ENCODE results near the gene MRM3.
"Not testable (repeated sequence)": the region's sequence is repeated elsewhere in the genome, so short reads cannot be mapped to it uniquely, and the experiment has no call there.

The MRM3 gene

GRCh38 chr17:795276-795675 is 13.1 kb downstream of the MRM3 start:
- DNase-seq (ENCODE audit: insufficient read length, low spot score) (no peak), FAIRE-seq (no peak)

GRCh38 chr17:795721-796120 is 13.6 kb downstream of the MRM3 start:
- DNase-seq (ENCODE audit: insufficient read length, low spot score) (no peak), FAIRE-seq (no peak)

DNA sequence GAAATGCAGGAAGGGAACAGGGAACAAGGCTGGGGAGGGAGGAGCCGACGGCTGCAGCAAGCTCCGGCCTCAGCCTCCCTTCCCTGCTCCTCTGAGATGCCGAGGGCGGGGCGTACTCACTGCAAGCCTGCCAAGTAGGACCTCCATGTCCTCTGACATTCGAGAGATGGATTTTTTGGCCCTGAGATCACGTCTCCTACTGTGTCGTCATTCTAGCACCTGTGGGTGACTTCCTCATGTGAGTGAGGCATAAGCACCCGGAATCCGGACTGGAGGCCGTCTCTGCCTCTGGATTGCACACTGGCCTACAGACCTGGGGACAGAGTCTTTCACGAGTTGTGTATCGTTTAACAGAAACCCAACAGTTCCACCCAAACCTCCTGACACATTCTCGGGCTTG is 14.5 kb downstream of the MRM3 start:
- no peak for DNase-seq (ENCODE audit: insufficient read length, low spot score)
- FAIRE-seq, result no peak

- DNase-seq (ENCODE audit: insufficient read length, low spot score) (no peak), FAIRE-seq (no peak)
Observed at GRCh38 chr17:797236-797840, 15.2 kb downstream of the MRM3 start.

GRCh38 chr17:798246-798645 is 16.1 kb downstream of the MRM3 start:
- DNase-seq (ENCODE audit: insufficient read length, low spot score), result no peak
- no peak for FAIRE-seq

- DNase-seq (ENCODE audit: insufficient read length, low spot score) (no peak), FAIRE-seq (no peak)
Observed at GRCh38 chr17:799261-799660, 17.1 kb downstream of the MRM3 start.

- FAIRE-seq (no peak), DNase-seq (ENCODE audit: insufficient read length, low spot score) (no peak)
Observed at GRCh38 chr17:800446-801242, 18.5 kb downstream of the MRM3 start.

GRCh38 chr17:801660-802059 is 19.5 kb downstream of the MRM3 start:
- FAIRE-seq, result no peak
- no peak for DNase-seq (ENCODE audit: insufficient read length, low spot score)

GRCh38 chr17:802481-802880 is 20.3 kb downstream of the MRM3 start:
- FAIRE-seq, result no peak
- no peak for DNase-seq (ENCODE audit: insufficient read length, low spot score)

- no peak for DNase-seq (ENCODE audit: insufficient read length, low spot score)
- FAIRE-seq, result no peak
Observed at GRCh38 chr17:802901-803881, 21.0 kb downstream of the MRM3 start.

DNA sequence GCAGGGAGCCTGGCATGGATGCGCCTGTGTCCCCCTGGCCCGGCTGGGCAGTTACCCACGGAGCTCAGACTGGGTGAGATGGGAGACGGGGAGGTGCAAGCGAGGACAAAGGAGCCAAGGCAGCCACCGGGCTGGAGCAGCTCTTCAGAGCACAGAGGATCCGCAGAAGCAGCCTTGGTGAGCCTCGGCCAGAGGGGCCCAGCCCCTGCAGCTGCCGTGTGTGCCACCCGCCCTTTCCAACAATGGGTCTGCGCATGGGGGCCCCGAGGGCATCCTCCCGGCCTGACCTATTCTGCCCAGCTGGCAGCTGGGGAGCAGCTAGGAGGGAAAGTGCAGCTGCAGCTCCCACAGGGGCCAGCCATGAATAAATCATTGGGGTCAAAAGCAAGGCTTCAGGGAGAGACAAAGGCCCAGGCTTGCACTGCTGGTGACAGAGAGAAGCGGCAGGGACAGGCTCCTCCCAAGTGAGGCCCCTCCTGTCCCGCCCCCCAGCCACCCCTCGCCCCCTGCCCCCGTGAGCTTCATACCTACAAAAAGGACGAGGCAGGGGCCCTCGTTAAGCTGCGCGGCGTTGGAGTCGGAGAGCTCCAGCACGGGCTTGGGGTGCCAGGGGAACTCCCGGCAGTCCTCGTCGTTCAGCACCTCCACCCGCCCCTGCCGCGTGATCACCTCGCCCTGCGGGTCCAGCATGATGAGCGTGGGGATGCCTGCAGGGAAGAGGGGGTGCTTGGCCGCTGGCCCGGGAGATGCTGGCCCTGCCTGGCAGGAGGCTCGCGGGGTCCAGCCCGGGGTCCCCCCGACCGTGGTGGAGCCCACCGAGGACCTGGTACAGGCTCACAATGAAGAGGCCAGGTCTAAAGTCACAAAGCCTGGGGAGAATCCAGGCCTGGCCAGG is 22.6 kb downstream of the MRM3 start:
- no peak for FAIRE-seq
- DNase-seq (ENCODE audit: insufficient read length, low spot score), result no peak

- FAIRE-seq; DNase-seq (ENCODE audit: insufficient read length, low spot score): not testable (repeated sequence)
Observed at GRCh38 chr17:805886-806285, 23.7 kb downstream of the MRM3 start.

DNA sequence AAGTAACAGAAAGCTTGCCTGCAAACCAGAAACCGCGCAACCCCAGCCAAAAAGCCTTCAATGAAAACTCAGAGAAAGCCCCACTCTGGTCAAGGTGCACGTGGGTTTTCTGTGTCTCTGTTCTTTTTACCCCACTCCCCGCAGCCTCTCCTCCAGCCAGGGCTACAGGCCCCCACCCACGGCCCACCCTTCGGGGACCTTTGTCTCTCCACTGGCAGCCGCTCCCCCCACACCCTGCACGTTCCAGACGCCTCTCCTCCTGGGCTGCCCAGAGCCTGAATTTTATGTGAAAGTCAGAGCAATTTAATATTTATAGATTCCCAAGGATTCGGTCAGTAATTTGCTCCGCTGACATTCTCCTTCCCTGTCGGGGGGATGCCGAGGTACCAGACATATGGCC is 24.2 kb downstream of the MRM3 start:
- FAIRE-seq (no peak), DNase-seq (ENCODE audit: insufficient read length, low spot score) (no peak)

GRCh38 chr17:806781-807522 is 24.8 kb downstream of the MRM3 start:
- DNase-seq (ENCODE audit: insufficient read length, low spot score), result no peak
- FAIRE-seq, result no peak

DNA sequence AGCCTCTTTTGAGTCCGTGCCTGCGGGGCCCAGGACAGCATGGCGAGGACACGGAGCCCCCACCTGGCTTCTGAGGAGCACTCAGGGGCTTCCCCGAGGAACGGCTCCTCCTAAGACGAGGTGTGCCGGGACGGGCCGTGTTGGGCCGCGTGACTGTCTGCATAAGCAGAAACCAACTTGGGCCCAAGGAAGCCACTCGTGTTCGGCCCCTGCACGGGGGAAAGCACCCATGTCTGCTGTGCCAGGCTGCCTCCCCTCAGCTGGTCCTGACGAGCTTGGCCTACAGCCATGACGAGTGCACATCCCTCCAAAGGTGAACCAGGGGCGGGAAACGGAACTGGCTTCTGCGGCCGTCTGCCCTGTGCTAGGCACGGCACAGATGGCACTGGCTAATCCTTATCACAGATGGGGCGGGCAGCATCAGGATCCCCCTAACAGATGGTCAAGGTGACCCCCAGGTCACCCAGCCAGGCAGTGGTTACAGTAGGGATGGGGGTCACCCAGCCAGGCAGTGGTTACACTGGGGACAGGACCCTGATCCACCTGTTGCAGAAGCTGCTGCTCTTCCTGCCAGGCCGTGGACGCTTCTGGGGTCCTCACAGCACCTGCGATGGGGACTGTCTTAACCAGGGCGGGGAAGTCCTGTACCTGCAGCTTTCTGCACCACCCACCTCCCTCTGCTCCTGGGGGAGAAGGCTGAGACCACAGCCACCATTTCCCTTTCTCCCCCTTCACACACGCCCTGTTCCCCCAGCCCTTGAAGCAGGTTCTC is 25.6 kb downstream of the MRM3 start:
- DNase-seq (ENCODE audit: insufficient read length, low spot score) (no peak), FAIRE-seq (no peak)

- no peak for DNase-seq (ENCODE audit: insufficient read length, low spot score)
- no peak for FAIRE-seq
Observed at GRCh38 chr17:811051-811784, 29.1 kb downstream of the MRM3 start.

DNA sequence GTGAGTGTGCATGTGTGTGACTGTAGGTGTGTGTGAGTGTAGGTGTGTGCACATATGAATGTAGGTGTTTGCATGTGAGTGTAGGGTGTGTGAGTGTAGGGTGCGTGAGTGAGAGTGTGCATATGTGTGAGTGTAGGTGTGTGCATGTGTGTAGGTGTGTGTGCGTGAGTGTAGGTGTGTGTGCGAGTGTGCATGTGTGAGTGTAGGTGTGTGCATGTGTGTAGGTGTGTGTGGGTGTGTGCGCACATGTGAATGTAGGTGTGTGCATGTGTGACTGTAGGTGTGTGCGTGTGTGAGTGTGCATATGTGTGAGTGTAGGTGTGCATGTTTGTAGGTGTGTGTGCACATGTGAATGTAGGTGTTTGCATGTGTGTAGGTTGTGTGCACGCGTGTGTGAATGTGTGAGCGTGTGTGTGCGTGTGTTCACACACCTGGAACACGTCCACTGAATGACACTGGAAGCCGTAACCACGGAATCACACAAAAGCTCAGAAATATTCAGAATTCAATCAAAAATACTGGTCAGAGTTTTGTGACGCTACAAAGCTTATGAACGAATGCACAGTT is 30.6 kb downstream of the MRM3 start:
- DNase-seq (ENCODE audit: insufficient read length, low spot score) (no peak), FAIRE-seq (no peak)

DNA sequence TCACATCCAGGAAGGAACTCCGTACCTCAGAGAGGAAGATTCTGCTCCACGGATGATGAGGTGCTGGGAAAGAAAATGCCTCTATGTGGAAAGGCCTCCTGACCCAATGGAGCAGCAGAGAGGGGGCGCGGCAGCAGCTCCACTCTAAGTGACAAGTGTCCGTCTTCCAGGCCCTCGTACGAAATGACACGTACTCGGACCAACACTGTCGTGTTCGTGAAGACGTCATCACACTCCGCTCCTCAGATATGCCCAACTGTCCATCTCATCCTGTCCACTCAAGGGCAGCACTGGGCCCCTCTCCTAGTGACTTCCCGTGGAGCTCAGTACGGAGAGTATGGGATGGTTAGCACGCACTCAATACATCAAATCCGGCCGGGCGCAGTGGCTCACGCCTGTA is 32.2 kb downstream of the MRM3 start:
- FAIRE-seq (no peak), DNase-seq (ENCODE audit: insufficient read length, low spot score) (no peak)

Measured in GM19239 (cell line).